Kidney glomerular epithelial cell (primary cell): ENCODE measurements around the gene SH3RF3.
A peak's percentile ranks its signal among the peaks of the same experiment; 100 is the strongest.
"Not testable (repeated sequence)": the region's sequence is repeated elsewhere in the genome, so short reads cannot be mapped to it uniquely, and the experiment has no call there.

ENCODE experiments used
- DNase-seq: peaks from one replicate; lab custom pipeline; 2025; lab: John Stamatoyannopoulos, UW

The SH3RF3 gene

DNA sequence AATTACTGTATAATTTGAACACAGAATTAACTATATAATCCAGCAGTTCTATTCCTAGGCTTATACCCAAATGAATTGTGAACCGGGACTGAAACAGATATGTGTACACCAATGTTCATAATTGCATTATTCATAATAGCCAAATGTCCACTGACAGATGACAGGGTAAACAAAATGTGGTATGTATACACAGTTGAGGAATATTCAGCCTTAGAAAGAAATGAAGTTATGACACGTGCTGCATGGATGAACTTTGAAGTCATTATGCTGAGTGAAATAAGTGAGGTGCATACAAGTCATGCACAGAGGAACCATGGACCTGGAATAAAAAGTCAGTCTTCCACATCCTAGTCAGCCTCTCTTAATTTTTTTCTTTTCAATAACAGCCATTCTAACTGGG is 91.9 kb downstream of the SH3RF3 start:
- DNase-seq: no peak

DNA sequence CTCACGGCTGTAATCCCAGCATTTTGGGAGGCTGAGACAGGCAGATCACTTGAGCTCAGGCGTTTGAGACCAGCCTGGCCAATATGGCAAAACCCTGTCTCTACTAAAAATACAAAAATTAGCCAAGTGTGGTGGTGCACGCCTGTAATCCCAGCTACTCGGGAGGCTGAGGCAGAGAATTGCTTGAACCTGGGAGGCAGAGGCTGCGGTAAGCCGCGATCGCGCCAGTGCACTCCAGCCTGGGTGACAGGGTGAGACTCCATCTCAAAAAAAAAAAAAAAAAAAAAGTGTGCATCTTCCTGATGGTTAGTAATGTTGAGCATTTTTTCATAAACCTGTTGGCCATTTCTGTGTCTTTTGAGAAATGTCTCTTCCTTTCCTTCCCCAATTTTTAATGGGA is 92.3 kb downstream of the SH3RF3 start:
- DNase-seq: not testable (repeated sequence)

DNA sequence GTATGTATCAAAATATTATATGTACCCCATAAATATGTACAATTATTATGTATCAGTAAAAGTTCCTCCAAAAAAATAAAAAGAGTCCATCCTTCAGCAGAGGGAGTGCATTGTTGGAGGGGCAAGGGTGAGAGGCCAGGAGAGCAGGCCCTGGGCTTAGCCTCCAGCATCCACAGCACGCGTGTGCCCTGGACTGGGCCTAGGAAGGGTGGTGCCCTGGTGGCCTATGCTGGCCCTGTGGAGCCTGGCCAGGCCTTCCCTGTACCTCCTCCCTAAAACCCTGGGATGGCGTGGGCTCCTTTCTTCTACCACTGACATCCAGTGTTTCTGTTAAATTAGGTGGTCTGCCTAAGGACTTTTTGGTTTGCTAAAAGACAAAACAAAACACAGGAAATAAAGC is 93.4 kb downstream of the SH3RF3 start:
- no peak for DNase-seq

DNA sequence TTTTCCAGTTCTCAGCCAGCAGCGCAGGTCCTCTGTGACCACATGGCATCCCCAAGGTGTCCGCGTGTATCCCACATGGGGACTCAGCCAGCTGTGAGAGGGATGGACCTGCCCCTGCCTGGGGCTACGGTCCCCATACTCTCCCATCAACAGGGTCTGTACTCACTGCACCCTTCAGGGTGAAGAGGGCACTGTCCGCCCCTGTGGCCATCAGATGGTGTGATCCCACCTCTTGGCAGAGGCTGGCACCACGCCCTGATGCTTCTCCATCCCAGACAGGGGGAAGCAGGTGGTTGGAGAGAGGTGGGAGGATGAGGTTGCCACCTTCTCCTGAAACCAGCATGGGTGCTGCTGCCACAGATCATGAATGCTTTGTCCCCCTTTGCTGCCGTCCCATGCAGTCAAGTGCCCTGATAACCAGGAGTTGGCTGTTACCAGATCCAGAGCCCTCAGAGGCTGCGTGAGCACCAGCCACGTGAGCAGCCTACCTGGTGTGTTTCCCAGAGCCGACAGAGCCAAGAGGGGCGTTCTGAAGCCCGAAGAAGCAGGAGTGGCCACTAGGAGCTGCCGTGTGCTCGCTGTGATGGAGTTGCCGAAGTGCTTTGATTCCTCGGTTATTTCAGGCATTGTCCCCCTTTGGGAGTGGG is 93.9 kb downstream of the SH3RF3 start:
- DNase-seq: no peak

- no peak for DNase-seq
Measured at GRCh38 chr2:109223490-109223889, 94.5 kb downstream of the SH3RF3 start.

DNA sequence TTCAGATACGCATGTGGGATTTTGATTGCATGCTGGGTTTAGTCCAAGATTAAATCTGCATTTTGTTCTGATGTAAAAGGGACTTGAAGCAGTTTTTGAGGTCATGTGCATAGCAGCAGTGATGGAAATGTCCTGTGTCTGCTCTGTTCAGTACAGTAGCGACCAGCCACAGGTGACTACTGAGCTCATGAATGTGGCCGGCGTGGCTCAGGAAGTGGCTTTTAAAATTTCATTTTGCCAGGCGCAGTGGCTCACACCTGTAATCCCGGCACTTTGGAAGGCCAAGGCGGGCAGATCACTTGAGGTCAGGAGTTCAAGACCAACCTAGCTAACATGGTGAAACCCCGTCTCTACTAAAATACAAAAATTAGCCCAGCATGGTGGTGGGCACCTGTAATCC is 95.3 kb downstream of the SH3RF3 start:
- not testable (repeated sequence) for DNase-seq

DNA sequence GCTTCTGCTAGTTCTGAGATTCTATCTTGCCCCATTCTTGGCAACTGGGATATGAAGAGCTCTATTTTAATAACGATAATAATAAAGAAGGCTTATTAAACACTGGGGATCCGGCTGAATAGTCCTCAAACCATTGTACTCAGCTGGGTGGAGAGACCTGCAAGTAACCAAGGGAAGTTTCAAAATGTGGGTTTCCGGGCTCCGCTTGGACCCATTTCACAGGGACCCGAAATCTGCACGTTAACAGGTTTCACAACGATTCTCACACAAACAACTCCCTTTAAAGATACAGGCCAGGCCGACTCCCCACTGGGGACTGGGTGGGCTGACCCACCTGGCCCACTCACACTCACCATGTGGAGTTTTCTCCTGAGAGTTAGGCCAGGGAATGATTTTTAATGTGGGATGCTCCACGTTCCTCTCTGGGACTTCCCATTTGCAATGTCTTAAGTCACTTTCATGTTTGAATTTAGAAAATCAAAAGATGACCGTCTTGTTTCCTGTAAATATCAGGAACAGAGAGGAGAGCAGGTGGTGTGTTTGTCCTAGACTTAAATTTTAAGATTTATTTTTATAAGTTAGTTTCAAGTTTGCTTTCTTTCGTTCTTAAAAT is 96.3 kb downstream of the SH3RF3 start:
- no peak for DNase-seq

- DNase-seq: no peak
Measured at GRCh38 chr2:109226128-109226527, 97.1 kb downstream of the SH3RF3 start.

DNA sequence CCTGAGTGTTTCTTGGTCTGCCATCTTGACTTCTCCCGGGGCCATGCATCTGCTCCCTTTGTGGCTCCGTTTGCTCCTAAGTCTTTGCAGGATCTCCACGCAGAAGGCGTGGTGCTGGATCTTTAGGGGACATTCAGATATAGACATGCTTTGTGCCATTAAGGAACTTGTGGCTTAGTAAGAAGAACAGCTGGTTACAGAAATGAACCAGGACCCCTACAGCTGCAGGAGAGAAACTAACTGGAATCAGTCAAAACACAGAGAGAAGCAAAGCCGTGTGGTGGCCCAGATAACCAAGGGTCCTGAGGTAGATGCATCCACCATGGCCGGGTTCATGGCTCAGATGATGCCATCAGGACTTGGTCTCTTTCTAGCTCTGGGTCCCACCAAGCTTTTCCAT is 97.6 kb downstream of the SH3RF3 start:
- DNase-seq: no peak

- no peak for DNase-seq
Measured at GRCh38 chr2:109229094-109229675, 100.2 kb downstream of the SH3RF3 start.

GRCh38 chr2:109230941-109231420 is 102.0 kb downstream of the SH3RF3 start:
- no peak for DNase-seq

- no peak for DNase-seq
Measured at GRCh38 chr2:109231428-109231827, 102.4 kb downstream of the SH3RF3 start.

DNA sequence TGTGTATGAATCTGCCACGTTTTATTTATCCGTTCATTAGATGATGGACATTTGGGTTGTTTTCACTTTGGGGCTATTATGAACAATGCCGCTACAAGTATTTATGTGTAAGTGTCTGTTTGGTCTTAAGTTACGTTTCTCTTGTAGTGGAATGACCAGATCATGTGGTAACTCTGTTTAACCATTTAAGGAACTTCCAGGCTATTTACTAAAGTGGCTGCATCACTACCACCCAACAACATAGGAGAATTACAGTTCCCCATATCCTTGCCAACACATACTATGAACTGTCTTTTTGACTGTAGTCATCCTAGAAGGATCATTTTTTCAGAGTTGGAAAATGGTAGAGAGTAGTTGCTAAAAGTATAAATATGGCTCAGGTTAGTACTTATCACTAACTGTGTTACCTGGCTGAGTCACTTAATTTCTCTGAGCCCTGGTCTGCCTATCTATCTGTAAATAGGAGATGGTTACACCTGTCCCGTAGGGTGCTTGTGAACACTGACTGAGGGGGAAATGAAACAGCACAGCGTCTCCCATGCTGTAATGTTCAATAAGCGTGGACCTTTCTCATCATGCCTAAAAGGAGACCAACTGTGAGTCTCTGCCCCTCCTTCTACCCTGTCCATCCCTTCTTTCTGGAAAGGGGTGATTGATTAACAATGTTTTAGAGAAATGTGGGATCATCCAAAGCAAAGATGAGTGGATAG is 103.1 kb downstream of the SH3RF3 start:
- DNase-seq: no peak

DNA sequence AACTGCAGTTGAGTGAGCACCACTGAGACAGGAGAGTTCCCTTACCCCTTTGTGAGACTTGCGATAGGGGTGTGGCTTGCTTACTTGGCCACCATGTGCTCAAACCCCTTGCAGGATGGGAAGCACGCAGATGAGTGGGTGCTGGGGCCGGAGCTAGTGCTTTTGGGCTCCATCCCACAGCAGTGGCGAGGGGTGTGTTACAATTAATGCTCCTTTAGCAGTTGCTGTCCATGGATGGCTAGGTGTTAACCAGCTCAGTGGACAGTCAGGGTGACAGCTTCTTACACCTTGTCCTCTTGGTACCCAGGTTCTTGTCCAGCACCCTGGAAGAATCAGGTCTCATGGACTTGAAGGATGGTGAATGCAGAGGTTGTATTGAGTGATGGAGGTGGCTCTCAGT is 103.9 kb downstream of the SH3RF3 start:
- no peak for DNase-seq

- no peak for DNase-seq
Measured at GRCh38 chr2:109233643-109234042, 104.6 kb downstream of the SH3RF3 start.

DNA sequence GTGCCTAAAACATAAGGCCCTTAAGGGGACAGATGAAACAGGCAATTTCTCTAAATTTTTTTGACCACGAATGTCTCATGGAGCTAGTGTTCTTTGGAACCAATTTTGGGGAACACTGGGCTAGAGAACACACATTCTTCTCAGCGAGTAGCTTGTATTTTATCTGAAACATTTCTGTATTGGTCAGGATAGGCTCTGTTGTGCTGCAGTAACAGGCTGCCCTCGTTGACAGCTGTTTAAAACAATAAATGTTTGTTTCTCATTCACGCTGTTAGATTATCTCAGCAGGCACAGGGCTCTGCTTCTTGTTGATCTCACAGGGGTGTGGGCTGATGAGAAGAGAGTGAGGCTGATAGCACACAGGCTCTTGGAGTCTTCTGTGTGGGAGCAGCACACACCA is 105.3 kb downstream of the SH3RF3 start:
- DNase-seq: no peak

DNA sequence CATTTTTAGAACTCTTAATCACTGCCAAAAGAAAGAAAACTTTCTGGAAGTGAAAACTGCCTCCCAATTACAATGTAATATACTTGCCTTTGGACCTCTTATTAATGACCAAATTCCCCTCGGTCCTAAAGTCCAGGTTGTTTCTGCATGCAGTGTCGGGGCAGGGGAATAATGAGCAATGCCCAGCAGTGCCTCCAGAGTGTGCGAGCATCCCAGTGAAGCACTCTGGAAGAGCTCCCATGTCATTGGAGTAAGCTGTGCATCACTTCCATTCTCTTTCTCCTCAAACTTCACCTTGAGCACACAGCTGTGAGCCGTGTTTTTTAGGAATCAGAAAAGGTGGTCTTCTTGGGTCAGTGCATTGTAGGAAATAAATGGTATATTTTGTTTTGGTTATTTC is 107.1 kb downstream of the SH3RF3 start:
- DNase-seq: no peak

GRCh38 chr2:109237792-109238191 is 108.8 kb downstream of the SH3RF3 start:
- no peak for DNase-seq

GRCh38 chr2:109238580-109238979 is 109.6 kb downstream of the SH3RF3 start:
- no peak for DNase-seq

- DNase-seq: peak; percentile 60
Measured at GRCh38 chr2:109239720-109240119, 110.7 kb downstream of the SH3RF3 start.

- no peak for DNase-seq
Measured at GRCh38 chr2:109242210-109242653, 113.2 kb downstream of the SH3RF3 start.

GRCh38 chr2:109242654-109243331 is 113.8 kb downstream of the SH3RF3 start:
- DNase-seq: peak; percentile 41
